ENCODE data around the gene PHF21B.

The PHF21B gene

DNA sequence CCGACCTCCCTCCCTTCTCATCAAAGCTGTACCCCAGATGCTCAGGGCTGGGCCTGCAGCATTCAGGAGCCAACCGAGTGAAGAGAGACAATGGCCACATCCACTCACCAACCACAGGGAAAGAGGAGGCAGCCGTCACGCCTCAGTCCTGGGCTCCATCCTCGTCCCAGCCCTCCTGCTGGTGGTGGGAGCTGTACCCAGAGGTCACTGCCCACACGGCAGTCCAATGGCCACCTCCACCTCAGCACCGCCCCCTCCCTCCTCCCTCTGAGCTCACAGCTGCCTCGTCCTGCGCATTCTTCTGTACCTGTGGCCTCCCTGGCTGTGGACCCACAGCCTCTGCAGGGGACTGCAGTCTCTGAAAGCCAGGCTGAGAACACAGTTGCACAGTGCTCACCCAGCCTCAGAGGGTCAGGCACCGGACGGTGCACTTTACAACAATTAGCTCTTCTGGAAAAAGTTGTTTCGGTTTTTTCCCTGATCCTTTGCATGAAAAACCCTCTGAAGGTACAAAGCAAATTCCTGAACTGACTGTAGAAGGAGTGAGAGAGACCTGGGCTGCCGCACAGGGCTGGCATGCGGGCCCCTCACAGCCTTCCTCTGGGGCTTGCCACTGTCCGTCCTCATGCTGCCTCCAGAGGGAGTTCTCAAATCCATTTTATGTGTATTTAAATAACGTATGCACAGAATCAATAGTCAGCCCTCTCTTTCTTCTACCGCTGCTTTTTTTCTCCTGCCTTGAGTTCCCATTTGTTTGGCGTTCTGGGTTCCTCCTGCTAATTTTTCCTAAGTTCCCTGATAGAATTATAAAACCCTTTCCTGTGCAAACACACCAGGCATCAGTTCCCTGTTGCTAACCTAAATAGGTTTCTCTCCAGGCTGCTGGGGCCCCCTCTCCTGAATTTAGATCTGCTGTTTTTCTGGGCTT lies 52.7 kb downstream of the PHF21B start:
- no peak for DNase-seq

DNA sequence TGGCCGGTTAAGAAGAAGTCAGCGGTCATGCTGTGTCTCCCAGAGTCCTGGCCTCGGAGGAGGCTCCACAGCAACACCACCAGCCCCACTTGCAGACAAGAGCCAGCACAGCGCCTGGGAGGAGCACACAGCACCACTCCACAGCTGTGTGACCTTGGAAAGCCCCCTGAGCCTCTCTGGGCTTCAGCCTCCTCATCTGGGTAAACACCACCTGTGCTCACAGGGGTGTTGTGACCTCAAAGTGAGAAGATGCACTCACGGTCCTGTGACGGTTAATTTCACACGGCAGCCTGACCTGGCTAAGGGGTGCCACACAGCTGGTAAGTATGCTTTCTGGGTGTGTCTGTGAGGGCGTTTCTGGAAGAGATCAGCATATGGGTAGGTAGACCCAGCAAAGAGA lies 54.7 kb downstream of the PHF21B start:
- no peak for DNase-seq

DNA sequence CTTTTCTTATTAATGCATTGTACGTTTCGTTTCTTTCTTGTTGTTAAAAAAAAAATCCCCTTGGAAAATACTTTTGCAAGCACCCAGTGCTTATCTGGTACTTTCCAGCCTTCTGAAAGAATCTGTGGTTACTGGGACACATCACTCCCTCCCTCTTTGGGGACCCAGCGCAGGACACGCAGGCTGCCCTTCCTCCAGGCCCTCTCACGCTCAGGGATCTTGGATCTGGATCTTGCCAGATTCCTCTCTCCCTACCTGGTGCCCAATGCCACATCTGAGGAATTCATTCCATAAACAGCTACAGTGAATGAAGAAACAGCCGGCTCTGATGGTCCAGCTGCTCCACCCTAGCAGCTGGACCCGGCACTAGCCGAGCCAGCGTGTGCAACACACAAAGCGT lies 55.7 kb downstream of the PHF21B start:
- no peak for DNase-seq

DNA sequence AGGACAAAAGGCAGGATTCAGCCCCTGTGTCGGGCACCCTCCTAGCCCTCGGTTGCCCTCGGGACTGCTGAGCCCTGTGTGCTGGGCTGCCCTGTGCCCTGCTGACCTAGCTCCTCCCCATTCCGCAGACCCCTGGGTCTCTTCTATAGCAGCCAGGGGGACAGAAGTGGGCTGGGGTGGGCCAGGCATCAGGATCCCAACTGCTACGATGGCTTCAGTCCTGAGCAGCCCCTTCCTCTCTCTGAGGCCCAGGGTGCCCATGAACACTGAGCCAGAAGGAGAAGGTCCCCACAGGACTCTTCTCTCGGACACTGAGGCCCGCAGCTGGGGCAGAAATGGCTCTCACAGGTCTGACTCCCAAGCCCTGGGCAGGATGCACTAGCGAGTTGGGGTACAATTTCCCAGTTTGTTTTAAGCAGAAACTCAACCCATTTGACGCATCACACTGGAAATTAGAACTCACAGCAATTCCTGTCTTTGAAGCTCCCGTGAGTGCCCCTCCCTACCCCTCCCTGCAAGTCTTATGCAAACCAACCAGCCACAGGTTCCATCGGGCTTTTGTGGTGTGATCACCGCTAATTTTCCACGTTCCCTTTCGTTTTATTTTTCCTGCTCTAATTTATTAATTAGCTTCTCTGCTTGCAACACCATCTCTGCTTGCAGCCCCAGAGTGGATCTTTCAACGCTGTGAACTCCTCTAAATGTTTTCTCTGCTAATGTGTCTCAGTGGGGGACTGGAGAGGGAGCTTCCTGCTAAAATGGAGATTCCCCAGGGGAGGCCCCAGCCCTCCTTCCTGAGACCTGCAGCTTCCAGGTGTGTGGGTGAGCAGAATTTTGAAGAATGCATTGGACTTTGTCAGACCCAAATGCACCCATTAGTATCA lies 56.7 kb downstream of the PHF21B start:
- no peak for DNase-seq

DNA sequence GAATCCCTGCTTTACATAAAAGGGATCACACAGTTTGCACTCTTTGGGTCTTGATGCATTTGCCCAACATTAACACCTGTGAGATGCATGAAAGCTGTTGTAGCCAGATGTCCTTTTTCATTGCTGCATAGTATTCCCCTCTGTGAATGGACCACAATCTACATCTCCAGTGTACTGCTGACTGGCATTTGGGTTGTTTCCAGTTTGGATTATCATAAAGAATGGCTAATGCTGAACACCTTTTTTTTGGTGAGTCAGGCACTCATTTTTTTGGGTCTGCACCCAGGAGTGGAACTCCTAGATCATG lies 58.3 kb downstream of the PHF21B start:
- DNase-seq: no peak

DNA sequence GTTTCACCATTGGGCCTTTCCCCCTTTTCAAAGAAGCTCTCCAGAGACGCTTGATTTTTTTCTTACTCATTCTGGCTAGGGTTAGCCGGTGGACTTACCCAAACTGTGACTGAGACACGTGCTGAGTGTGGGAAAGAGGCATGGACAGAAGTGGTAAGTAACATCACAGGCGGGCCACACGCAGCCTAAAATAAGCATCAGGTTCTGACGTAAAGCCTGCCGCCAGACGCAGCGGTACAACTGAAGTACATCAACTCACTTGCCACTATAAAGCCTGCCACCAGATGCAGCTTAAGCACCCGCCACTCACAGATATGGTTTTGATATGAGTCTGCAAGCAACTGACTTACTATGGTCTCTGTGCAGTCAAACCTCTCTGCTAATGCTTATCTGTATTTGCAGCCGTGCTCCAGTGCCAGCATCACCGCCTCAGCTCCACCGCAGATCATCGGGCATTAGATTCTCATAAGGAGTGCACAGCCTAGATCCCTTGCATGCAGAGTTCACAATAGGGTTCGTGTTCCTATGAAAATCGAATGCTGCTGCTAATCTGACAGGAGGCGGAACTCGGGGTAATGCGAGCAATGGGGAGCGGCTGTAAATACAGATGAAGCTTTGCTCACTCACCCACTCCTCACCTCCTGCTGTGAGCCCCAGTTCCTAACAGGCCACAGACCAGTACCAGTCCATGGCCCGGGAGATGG lies 58.8 kb downstream of the PHF21B start:
- DNase-seq: no peak

DNA sequence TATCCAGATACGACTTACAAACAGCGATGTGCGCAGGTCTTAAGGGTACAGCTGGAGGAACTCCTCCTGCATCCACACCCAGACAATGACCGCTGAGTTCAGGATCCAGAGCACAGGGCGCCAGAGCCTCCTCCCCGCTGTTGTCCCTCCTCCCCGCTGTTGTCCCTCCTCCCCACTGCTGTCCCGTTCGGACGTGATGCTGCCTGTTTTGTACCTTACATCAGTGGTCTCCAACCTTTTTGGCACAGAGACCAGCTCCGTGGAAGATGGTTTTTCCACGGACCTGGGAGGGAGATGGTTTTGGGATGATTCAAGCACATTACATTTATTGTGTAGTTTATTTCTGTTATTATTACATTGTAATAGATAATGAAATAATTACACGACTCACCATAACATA lies 62.0 kb downstream of the PHF21B start:
- no peak for DNase-seq

DNA sequence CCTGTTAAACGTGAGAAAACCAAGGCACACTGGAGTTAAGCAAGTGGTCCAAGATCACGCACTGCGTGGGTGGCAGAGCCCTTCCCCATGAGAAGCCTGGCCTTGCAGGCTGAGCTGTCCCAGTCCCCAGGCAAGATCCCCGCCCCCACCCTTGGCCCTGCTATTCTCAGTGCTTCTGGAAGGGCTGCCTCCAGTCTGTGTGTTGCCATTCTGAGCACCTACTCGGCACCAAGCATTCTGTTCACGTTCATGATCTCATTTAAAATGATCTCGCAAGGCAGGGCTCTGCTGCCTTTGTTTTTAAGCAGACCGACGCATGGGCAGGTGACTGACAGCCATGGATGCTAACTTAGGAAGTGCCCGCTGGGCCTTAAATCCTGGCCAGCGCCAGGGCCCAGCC lies 62.8 kb downstream of the PHF21B start:
- no peak for DNase-seq

DNA sequence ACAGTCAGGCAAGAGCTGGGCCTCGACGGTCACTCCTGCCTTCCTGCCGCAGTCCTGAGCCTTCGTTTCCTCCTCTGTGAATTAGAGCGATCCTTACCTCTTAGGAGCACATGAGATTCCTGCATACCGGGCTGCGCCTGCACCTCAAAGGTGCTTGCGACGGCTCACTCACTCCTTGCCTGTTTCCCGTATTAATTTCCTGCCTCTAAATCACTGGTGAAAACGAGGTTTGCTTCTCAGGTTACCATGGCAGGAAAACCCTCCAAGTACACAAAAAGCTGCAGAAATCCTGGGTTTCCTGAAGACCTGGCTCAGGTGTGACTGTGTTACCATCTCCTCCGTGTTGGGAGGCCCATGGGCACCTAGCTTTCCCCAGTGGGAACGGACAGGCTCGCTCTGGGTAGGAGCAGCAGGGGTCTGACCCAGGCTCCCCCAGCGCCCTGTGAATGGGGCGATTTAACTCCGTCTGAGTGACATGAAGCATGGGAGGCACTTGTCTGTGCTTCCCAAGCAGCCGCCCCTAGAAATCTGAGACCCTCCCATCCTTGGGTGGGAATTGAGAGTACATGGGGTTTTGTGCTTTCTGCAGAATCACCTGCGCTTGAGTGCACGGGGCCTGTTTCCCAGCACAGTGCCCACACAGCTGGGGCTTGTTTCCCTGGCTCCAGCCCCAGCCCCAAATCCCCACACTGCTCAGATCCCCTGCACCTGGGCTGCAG lies 64.8 kb downstream of the PHF21B start:
- DNase-seq: no peak

DNA sequence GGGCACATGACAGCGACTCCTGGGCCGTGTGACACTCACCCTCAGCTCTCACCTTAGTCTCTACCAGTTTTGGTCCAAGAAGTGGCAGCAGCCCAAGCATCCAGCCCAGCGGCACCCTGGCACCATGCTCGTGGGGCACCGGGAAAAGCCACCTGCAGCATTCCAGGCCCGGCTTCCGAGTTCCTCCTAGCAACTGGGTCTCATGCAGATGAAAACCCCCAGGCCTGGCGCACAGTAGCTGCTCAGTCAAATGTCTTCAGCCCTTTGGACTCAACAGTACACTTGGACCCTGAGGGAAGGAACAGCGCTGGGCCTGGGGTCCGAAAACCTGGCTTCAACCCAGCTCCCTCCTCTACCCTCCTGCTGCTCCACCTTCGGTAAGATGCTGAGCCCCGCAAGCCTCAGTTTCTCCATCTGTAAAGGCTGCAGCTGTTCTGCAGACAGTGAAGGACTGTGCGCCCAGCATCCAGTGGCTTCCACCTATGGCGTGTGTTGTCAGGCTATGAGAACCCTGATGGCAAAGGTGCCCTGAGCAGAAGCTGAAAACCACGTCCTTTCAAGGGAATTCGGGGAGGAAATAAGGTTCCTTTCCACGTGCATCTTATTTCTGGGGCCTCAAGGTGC lies 66.0 kb downstream of the PHF21B start:
- no peak for DNase-seq

DNA sequence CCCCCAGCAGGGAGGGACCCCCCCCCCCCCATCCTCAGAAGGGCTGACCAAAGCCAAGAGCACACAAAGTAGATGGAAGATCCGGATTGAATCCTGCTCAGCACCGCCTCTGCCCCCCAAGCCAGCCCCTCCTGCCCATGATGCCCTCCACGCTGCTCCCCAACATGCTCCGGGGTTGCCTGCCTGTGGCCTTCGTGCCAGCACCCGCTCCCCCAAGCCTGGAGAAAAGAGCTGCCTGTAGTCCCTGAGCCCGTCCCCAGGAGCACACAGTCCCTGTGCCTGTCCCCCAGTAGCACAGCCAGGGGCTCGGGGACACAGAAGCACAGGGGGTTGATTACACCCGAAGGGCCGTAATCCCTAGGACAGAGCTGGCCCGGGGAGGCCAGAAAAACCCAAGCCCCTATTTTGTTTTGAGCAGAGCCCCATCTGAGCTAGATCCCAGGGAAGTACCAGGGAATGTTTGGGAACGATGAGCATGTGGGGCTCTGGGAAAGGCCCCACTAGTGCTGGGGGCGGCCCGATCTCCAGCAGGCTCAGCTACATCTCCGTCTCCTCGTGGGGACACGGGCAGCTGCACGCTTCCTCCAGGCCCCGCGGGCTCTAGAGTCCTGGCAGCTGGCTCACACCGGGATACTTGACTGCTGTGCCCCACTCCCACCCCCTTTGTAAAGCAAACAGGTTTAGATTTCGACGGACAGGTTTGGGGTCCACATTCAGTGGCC lies 66.7 kb downstream of the PHF21B start:
- no peak for DNase-seq

DNA sequence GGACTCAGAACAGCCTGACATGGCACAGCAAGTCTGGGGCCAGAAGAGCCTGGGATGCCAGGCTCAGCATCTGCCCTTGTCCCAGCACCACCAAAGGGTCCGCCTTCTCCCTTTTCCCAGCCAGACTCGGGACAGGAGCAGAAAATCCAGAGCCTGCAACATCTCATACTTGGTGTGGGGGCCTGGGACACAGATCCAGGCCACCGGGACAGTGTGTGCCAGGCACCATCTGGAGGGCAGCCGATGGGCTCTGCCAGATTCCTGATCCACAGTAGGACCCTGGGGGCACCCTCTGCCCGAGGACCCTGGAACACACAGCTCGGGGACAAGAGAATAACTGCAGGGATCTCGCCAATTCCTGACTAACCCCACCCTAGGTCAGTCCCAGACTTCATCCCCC lies 67.7 kb downstream of the PHF21B start:
- DNase-seq: no peak

DNA sequence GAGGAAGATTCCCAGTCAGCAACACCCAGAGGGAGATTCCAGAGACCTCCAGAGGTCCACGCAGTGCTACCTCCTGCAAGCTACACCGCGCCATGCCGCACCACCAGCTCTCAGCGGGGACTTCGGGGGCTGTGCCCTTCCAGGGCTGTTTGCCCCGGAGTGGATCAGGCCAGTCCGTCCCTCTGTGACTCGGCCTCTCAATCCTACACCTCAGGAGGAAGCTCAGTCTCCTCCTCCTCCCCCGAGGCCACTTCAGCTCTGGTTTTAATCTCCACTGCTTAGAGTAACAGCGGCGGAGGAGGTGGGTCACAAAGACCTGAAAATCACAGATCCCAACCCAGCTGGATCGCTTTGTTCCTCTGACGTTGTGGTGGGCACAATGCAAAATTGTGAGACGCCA lies 68.6 kb downstream of the PHF21B start:
- DNase-seq: no peak

DNA sequence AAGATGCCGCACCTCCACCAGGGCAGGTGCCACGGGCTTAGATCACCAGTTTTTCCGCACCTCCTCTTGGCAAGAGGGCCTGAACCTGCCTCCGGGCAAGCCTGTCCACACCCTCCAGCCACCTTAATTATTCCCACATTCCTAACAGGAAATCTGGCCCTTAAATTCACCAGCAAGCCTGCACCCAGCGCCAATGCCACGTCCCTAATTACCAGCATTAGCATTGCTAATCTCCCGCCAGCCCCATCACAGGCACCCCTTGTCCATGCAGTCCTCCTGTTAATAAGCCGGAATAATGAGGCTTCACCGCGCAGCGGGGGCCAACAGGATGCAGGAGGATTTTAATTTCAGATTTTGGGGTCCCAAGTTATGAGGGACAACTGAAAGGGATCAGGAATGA lies 69.7 kb downstream of the PHF21B start:
- DNase-seq: no peak

DNA sequence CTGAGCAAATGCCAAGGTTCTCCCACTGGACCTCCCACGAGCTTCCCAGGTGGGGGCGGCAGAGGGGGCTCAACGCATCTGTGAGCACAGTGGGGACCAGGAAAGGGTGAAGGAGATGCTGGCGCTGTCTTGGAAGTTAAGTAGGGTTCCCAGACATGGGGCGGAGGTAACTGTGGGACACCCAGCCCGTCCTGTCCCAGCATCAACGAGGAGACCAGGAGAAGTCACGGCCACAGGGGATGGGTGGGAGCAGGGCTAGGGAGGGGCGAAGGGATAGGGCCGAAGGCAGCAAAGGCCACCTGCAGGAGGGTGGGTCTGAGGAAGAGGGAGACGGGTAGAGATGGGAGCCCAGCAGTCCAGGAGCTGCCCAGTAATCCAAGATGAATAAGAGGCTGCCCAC lies 70.4 kb downstream of the PHF21B start:
- no peak for DNase-seq

DNA sequence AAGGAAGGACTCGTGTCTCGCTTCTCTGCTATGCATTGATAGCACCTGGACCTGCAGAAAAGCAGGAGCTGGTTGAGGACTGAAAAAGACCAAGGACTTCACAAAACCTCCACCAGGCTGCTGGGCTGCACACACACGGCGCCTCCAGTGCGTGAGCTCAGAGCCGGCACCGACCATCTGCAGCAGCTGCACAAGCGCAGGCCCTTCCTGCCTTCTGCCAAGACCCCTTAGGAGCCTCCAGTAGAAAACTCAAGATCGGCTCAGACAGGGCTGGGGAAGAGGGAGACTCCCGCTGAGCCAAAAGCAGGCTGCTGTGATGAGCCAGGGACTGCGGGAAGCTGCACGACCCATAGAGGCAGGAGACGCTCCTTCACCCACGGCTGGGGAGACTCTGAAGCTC lies 70.9 kb downstream of the PHF21B start:
- no peak for DNase-seq

DNA sequence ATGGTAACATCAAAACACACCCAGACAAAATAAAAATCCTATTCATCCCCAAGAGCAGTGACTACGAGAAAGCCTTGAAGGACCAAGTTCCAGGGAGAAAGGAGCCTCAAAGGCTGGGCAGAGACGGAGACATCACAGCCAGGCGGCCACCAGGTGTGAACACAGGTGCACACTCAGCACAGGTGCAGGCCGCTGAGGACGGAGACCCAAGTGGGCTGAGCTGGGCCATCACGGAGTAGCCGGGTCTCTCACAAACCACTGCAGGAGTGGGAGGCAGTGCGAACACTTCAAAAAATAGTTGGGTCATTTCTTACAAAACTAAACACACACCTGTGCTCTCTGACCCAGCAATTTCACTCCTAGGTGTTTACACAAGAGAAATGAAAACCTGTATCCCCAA lies 72.6 kb downstream of the PHF21B start:
- no peak for DNase-seq

DNA sequence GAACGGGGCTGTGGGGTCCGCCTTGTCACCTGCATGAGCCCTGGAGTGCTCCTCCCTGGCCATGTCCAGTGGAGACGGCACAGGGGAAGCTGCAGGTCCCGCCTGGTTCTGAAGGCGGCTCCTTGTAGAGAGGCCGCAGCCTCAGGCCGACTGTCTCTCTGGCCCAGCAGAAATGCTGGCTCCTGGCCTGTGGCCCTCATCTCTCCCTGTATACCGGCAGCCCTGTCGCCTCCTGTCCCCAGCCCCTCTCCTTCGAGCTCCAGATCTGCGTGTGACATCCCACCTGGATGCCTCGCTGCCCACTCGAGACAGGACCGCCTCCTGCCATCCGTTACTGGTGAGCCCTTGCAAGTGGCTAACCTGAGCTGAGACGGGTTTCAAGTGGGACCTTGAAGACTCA lies 73.6 kb downstream of the PHF21B start:
- no peak for DNase-seq

DNA sequence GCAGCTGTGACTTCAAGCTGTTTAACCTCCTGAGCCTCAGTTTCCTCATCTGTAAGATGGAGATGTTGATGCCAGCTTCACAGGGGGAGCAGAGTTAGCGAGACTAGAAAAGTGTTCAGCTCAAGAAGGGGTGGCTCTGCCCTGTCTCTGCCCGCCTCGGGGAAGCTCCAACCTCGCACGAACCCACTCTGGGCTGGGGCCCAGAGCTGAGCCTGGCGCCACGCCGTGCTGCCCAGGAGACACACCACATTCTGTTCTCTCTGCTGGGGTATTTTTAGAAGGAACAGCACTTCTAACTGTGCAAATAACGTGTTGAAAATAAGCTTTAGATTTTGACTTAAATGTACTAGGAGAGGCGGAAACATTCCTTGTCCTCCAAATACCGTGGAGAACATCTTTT lies 74.1 kb downstream of the PHF21B start:
- DNase-seq: no peak

DNA sequence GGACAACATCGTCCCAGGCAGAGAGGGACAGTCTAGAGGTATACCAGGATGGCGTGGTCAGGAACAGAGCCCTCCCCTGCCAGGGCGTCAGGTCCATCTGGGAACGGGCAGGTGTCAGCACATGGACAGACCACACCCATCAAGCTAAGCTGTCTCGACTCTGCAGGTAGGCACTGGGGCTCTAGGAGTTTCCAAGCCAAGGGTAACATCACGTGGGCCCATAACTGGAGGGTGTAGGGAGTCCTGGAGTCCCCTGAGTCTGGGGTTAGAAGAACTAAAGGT lies 75.4 kb downstream of the PHF21B start:
- DNase-seq: no peak

DNA sequence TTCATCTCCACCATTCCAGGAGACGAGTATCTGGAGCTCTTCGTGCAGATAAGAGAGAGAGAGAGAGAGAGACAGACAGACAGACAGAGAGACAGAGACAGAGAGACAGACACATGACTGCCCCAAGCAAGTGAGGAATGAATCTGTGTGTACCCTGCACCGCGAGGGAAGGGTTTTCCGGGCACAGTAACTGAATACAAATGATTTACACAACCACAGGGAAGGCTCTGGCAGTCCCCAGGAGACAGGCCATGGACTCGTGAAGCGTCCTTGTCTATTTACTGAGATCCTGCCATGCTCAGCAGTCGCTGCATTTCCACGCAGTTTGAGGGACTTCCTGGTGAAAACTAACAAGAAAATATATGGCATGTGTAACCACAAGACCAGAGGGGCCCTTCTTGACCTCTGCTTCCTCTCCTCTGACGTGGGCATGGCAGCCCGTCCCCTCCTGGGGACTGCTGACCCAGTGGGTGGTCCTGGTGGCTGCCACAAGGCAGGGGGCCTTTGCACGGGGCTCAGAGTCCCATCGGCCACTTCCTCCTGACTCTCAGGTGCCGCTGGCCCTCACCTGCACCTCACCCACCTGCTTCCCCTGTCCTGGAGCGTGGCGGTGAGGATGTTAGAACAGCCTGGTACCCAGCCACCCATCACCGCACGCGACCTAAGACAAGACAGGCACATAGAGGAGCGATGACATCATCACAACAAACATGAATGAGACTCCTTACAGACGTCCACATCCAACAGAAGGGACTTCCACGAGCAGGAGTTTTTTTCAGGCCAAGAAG lies 75.9 kb downstream of the PHF21B start:
- DNase-seq: no peak

All from cortex of kidney (tissue), 1 donor.